H1 (cell line): ENCODE data around the gene LMBR1. TPM values are rescaled to one million over a fixed set of nuclear protein-coding genes. Genes with fewer than 3 reads are reported as not detected.
A peak's percentile ranks its signal among the peaks of the same experiment; 100 is the strongest.

Experiments
- CTCF ChIA-PET: fragments of 300-600 bp; sonication (Branson Sonifier 250); formaldehyde crosslinking; loops from one replicate; lab custom pipeline; 2021; ENCODE audit not compliant: partially characterized antibody; lab: Charles Lee
- POLR2A ChIA-PET: fragments of 300-600 bp; sonication (Branson Sonifier 250); formaldehyde crosslinking; loops from one replicate; lab custom pipeline; 2021; ENCODE audit warnings: inconsistent platforms; ENCODE audit not compliant: partially characterized antibody; lab: Charles Lee
- DNase-seq, 2 experiments: peaks; one replicate each; pipeline versions ENCODE4 v3.0.0 to v3.0.0-alpha.2; 2010 to 2022; ENCODE audit warnings: low spot score in 2 of 2, low read depth in 1 of 2, mixed read lengths in 1 of 2
- FAIRE-seq: peaks from 2 replicates; lab custom pipeline; 2011; peaks lifted over from hg19 to GRCh38; lab: Jason Lieb, UNC
- H2AFZ ChIP-seq: 2 replicates; pipeline ENCODE4 v1.8.1; 2012; ENCODE audit warnings: low read length, inconsistent platforms
- H2AK5ac ChIP-seq: 2 replicates; pipeline ENCODE4 v1.6.1; 2013; ENCODE audit warnings: low read depth, low read length
- H2BK120ac ChIP-seq: replicated peaks from 2 replicates; pipeline ENCODE3; 2013; ENCODE audit warnings: low read depth, low read length, inconsistent platforms
- H2BK12ac ChIP-seq: 2 replicates; pipeline ENCODE4 v1.6.1; 2013; ENCODE audit warnings: low read depth, low read length
- H2BK15ac ChIP-seq: 2 replicates; pipeline ENCODE4 v1.6.1; 2013; ENCODE audit warnings: low read length
- H2BK20ac ChIP-seq: 2 replicates; pipeline ENCODE4 v1.6.1; 2013; ENCODE audit warnings: low read length
- H2BK5ac ChIP-seq: 2 replicates; pipeline ENCODE4 v1.6.1; 2013; ENCODE audit warnings: low read depth, low read length
- H3K14ac ChIP-seq: 2 replicates; pipeline ENCODE4 v1.6.1; 2013; ENCODE audit warnings: inconsistent platforms; ENCODE audit not compliant: insufficient read length
- H3K18ac ChIP-seq: 2 replicates; pipeline ENCODE4 v1.6.1; 2013; ENCODE audit warnings: low read length; ENCODE audit errors: extremely low read depth
- H3K23ac ChIP-seq: 2 replicates; pipeline ENCODE4 v1.6.1; 2013; ENCODE audit warnings: inconsistent platforms; ENCODE audit not compliant: insufficient read length
- H3K23me2 ChIP-seq: 2 replicates; pipeline ENCODE4 v1.6.1; 2013; ENCODE audit warnings: low read depth, low read length
- H3K27ac ChIP-seq: 2 replicates; pipeline ENCODE4 v1.6.1; 2011; ENCODE audit warnings: low read depth, low read length, inconsistent platforms
- H3K27me3 ChIP-seq, 4 experiments: replicated peaks in 1 of 4; 1 replicate in 1 of 4; 2 replicates in 3 of 4; pipeline versions ENCODE4 v1.6.1 to v1.8.1; 2011 to 2013; ENCODE audit warnings: low read length in 3 of 4, mild to moderate bottlenecking in 3 of 4, inconsistent platforms in 2 of 4, mixed read lengths in 2 of 4, moderate library complexity in 1 of 4; ENCODE audit not compliant: control insufficient read depth in 3 of 4, insufficient read depth in 3 of 4; ENCODE audit errors: extremely low read depth in 1 of 4
- H3K36me3 ChIP-seq, 4 experiments: 2 replicates each; pipeline versions ENCODE4 v1.6.1 to v1.8.1; 2011 to 2013; ENCODE audit warnings: mild to moderate bottlenecking in 4 of 4, low read length in 3 of 4, moderate library complexity in 2 of 4, control low read depth in 1 of 4, inconsistent platforms in 1 of 4; ENCODE audit not compliant: insufficient read depth in 4 of 4, control insufficient read depth in 2 of 4
- H3K4ac ChIP-seq: replicated peaks from 2 replicates; pipeline ENCODE3; 2013; ENCODE audit warnings: low read length, low read depth, mixed read lengths, inconsistent platforms; ENCODE audit not compliant: insufficient read length
- H3K4me1 ChIP-seq, 4 experiments: replicated peaks in 1 of 4; 1 replicate in 1 of 4; 2 replicates in 3 of 4; pipeline versions ENCODE4 v1.6.1 to v1.8.1; 2011 to 2013; ENCODE audit warnings: low read length in 3 of 4, inconsistent platforms in 2 of 4, mixed read lengths in 1 of 4; ENCODE audit not compliant: insufficient read depth in 4 of 4, control insufficient read depth in 3 of 4
- H3K4me2 ChIP-seq, 2 experiments: 2 replicates each; pipeline versions ENCODE4 v1.6.1 to v1.8.1; 2011 to 2013; ENCODE audit warnings: low read depth in 2 of 2, low read length in 2 of 2, control low read depth in 1 of 2, inconsistent platforms in 1 of 2, mild to moderate bottlenecking in 1 of 2; ENCODE audit not compliant: insufficient read depth in 1 of 2
- H3K4me3 ChIP-seq, 4 experiments: fragments of 200-600, 300-600 bp in 1 of 4; sonication (generic), shearing (Covaris generic), sonication (Bioruptor Twin) in 1 of 4; 2 replicates each; pipeline versions ENCODE4 v1.5.1 to v1.8.1; 2011 to 2016; ENCODE audit warnings: low read length in 4 of 4, low read depth in 3 of 4, control low read depth in 2 of 4, inconsistent platforms in 2 of 4, mild to moderate bottlenecking in 2 of 4, mixed read lengths in 1 of 4, moderate library complexity in 1 of 4; ENCODE audit not compliant: insufficient read depth in 2 of 4; ENCODE audit errors: extremely low read depth in 1 of 4
- H3K56ac ChIP-seq: replicated peaks from 2 replicates; pipeline ENCODE3; 2013; ENCODE audit warnings: low read depth, mild to moderate bottlenecking, mixed read lengths, low read length, inconsistent platforms; ENCODE audit not compliant: insufficient read length
- H3K79me1 ChIP-seq: 2 replicates; pipeline ENCODE4 v1.6.1; 2013; ENCODE audit warnings: low read depth, low read length, control low read depth
- H3K79me2 ChIP-seq, 2 experiments: 2 replicates each; pipeline versions ENCODE4 v1.6.1 to v1.8.1; 2012 to 2013; ENCODE audit warnings: low read length in 2 of 2, mild to moderate bottlenecking in 2 of 2, inconsistent platforms in 1 of 2; ENCODE audit not compliant: insufficient read depth in 2 of 2, control insufficient read depth in 1 of 2
- H3K9ac ChIP-seq, 4 experiments: replicated peaks in 1 of 4; 1 replicate in 1 of 4; 2 replicates in 3 of 4; pipeline versions ENCODE4 v1.6.1 to v1.8.1; 2011 to 2013; ENCODE audit warnings: low read depth in 3 of 4, low read length in 3 of 4, control low read depth in 2 of 4, mild to moderate bottlenecking in 2 of 4, moderate library complexity in 2 of 4, inconsistent platforms in 1 of 4; ENCODE audit errors: extremely low read depth in 1 of 4
- H3K9me3 ChIP-seq, 2 experiments: 2 replicates each; pipeline versions ENCODE4 v1.6.1 to v1.8.1; 2012 to 2013; ENCODE audit warnings: mild to moderate bottlenecking in 2 of 2, moderate library complexity in 2 of 2, control low read depth in 1 of 2, inconsistent platforms in 1 of 2, low read depth in 1 of 2, low read length in 1 of 2, mixed read lengths in 1 of 2; ENCODE audit not compliant: insufficient read depth in 2 of 2
- H4K20me1 ChIP-seq, 2 experiments: replicated peaks in 1 of 2; 2 replicates each; pipeline versions ENCODE3 to v1.8.1; 2011 to 2013; ENCODE audit warnings: inconsistent platforms in 2 of 2, low read length in 2 of 2, mild to moderate bottlenecking in 1 of 2; ENCODE audit not compliant: insufficient read depth in 2 of 2, control insufficient read depth in 1 of 2
- H4K5ac ChIP-seq: 2 replicates; pipeline ENCODE4 v1.6.1; 2013; ENCODE audit warnings: low read length, low read depth, mixed read lengths, inconsistent platforms; ENCODE audit not compliant: insufficient read length
- H4K8ac ChIP-seq: 2 replicates; pipeline ENCODE4 v1.8.0; 2013; ENCODE audit warnings: mild to moderate bottlenecking, moderate library complexity, low read length, inconsistent platforms; ENCODE audit not compliant: insufficient read depth; ENCODE audit errors: extremely low read depth
- H4K91ac ChIP-seq: replicated peaks from 2 replicates; pipeline ENCODE3; 2013; ENCODE audit warnings: low read length, mixed read lengths, inconsistent platforms; ENCODE audit not compliant: insufficient read length
- ATF2 ChIP-seq: IDR thresholded peaks from 2 replicates; pipeline ENCODE4 v1.6.1; 2012; ENCODE audit warnings: low read length, inconsistent platforms
- CBX5 ChIP-seq: fragments of 300-800, 300-1000 bp; sonication (generic); IDR thresholded peaks from 2 replicates; pipeline ENCODE4 v1.7.1; 2016; ENCODE audit warnings: antibody characterized with exemption, low read length, low read depth
- FOSL1 ChIP-seq: IDR thresholded peaks from 2 replicates; pipeline ENCODE4 v1.6.1; 2011; ENCODE audit warnings: mild to moderate bottlenecking, low read depth, low read length, moderate library complexity; ENCODE audit not compliant: insufficient read depth
- KDM1A ChIP-seq: fragments of 200-600, 300-600 bp; sonication (generic); IDR thresholded peaks from 2 replicates; pipeline ENCODE4 v1.7.1; 2016; ENCODE audit warnings: mild to moderate bottlenecking, low read length, borderline replicate concordance
- SIRT6 ChIP-seq: IDR thresholded peaks from one replicate; pipeline ENCODE4 v1.7.1; 2012; ENCODE audit warnings: low read length, inconsistent platforms
- TAF7 ChIP-seq: optimal IDR thresholded peaks from 2 replicates; pipeline ENCODE3; 2011; ENCODE audit warnings: low read depth, mild to moderate bottlenecking, inconsistent platforms, low read length, moderate library complexity, borderline replicate concordance
- TCF12 ChIP-seq: IDR thresholded peaks from 2 replicates; pipeline ENCODE4 v1.6.1; 2011; ENCODE audit warnings: low read depth, mild to moderate bottlenecking, low read length
- TEAD4 ChIP-seq: IDR thresholded peaks from 2 replicates; pipeline ENCODE4 v1.6.1; 2012; ENCODE audit warnings: low read depth, low read length, inconsistent platforms, mixed read lengths
- WGBS, 2 experiments: shearing (Covaris generic) in 1 of 2; methylation state at CpG; one replicate each; pipeline versions ENCODE4 v1.1.6 to v1.1.7; 2013 to 2015; ENCODE audit warnings: low lambda C conversion rate in 2 of 2, mixed read lengths in 2 of 2, inconsistent platforms in 1 of 2, low coverage in 1 of 2, missing lambda C conversion rate in 1 of 2; ENCODE audit not compliant: insufficient replicate concordance in 2 of 2, insufficient coverage in 1 of 2, insufficient read length in 1 of 2; ENCODE audit errors: extremely low coverage in 1 of 2, missing lambda C conversion rate in 1 of 2; 5-methylcytosine and 5-hydroxymethylcytosine counted together
- polyA plus RNA-seq, 7 experiments: library from polyadenylated mRNA; depleted of rRNA in 3 of 7; stranded (reverse) in 5 of 7; unstranded in 2 of 7; fragments of >200 nt in 5 of 7; fragments of 200-250 nt in 2 of 7; gene quantifications; 1 replicate in 5 of 7; 2 replicates in 1 of 7; 4 replicates in 1 of 7; pipeline versions ENCODE4 v1.2.1 to v1.2.3, GENCODE V29; 2011 to 2013; ENCODE audit warnings: missing spikeins in 2 of 7, mixed read lengths in 2 of 7
- total RNA-seq: library from RNA; stranded (reverse); fragmentation: NEBNext Ultra II Directional; extraction: Animal tissue kit (Norgen Biotek cat#: 25700); gene quantifications from 2 replicates; pipeline ENCODE4 v1.2.1, GENCODE V29; 2021

The LMBR1 gene
- total and polyA plus RNA-seq, 2 of the 8 experiments (the other 6 are each of a cell fraction or from before 2014, with no cell fraction given): 15.1 to 70.4 TPM

GRCh38 chr7:156667110-156667426 is 225.9 kb downstream of the LMBR1 start:
- no peak overlapping the region for H4K8ac ChIP-seq
- H3K9me3 ChIP-seq: no peaks in the 10 kb centered on the region
- H4K91ac ChIP-seq: no peak overlapping the region
- ChIA-PET POLR2A (no interaction called here), CTCF (interaction anchor here (0.6 to 1.6 kb wide), 4 partner anchors 17 to 564 kb away, joined by 3 to 5 read pairs (median 4); no protein-coding TSS in a partner anchor)
- H3K14ac ChIP-seq: no peak overlapping the region
- no peak overlapping the region for H3K18ac ChIP-seq
- H2BK120ac ChIP-seq: no peak overlapping the region
- no peak overlapping the region for H2AFZ ChIP-seq
- H3K79me1 ChIP-seq: no peaks in the 10 kb centered on the region
- H2BK15ac ChIP-seq: no peak overlapping the region
- H3K36me3 ChIP-seq: no peaks in the 10 kb centered on the region
- no peaks in the 10 kb centered on the region for H4K20me1 ChIP-seq
- H3K56ac ChIP-seq: no peak overlapping the region
- no peak overlapping the region for H2AK5ac ChIP-seq
- H4K5ac ChIP-seq: no peak overlapping the region
- H3K4ac ChIP-seq: no peak overlapping the region
- no peaks in the 10 kb centered on the region for H3K27me3 ChIP-seq
- WGBS, 2 experiments: 38% methylated on average over 1 of the region's 1 CpG; no CpG with 5 or more reads in 1 of the 2 experiments
- no peak overlapping the region for H2BK20ac ChIP-seq
- no peak overlapping the region for H3K27ac ChIP-seq
- no peak overlapping the region; the same call in 1 of the 2 replicates for H2BK12ac ChIP-seq
- H3K4me2 ChIP-seq: 0 out of 4 replicates have a peak overlapping the region, but pooled peaks of 1 of the 2 experiments have one; percentile 25
- H2BK5ac ChIP-seq: no peak overlapping the region
- no peaks in the 10 kb centered on the region for H3K23me2 ChIP-seq
- H3K9ac ChIP-seq: no peak overlapping the region
- DNase-seq (no peak), FAIRE-seq (no peak)
- TF ChIP-seq KDM1A: no peak
- no peak for TF ChIP-seq CBX5
- no peak for TF ChIP-seq TCF12
- no peak for TF ChIP-seq SIRT6
- no peak for TF ChIP-seq TEAD4
- no peak for TF ChIP-seq TAF7
- TF ChIP-seq FOSL1: no peak
- TF ChIP-seq ATF2: no peak
- H3K79me2 ChIP-seq: no peaks in the 10 kb centered on the region
- no peak overlapping the region for H3K4me3 ChIP-seq
- H3K23ac ChIP-seq: no peak overlapping the region
- peaks cover 2 to 13% (median 9%) of the 10 kb centered on the region in 4 experiments; a peak in 6 of 7 replicates for H3K4me1 ChIP-seq
